Stimulated activated CD4-positive, alpha-beta T cell treated with anti-CD3 and anti-CD28 coated beads, Interleukin-12 subunit alpha, Interleukin-12 subunit beta, amount 100 ng/mL, for 4 hours (primary cell): ENCODE measurements around the gene GOLGA6L4.
"Not testable (repeated sequence)": the region's sequence is repeated elsewhere in the genome, so short reads cannot be mapped to it uniquely, and the experiment has no call there.

Source experiments
- DNase-seq: peaks from one replicate; pipeline ENCODE4 v3.0.0-alpha.2; 2020

The GOLGA6L4 gene

GRCh38 chr15:84235573-84235972, at the start of gene GOLGA6L4:
Gene GOLGA6L4 (plus strand): TSS chr15:84235773. CDS start chr15:84235835, 62 bp downstream.
- not testable (repeated sequence) for DNase-seq

GRCh38 chr15:84192982-84193381, 42.6 kb upstream of the GOLGA6L4 start:
- not testable (repeated sequence) for DNase-seq

- DNase-seq, result not testable (repeated sequence)
These were observed 40.0 kb upstream of the GOLGA6L4 start for GRCh38 chr15:84195603-84196002.

- not testable (repeated sequence) for DNase-seq
These were observed 38.9 kb upstream of the GOLGA6L4 start for GRCh38 chr15:84196530-84197188.

- DNase-seq, result not testable (repeated sequence)
These were observed 35.7 kb upstream of the GOLGA6L4 start for GRCh38 chr15:84199865-84200264.

GRCh38 chr15:84246441-84246840, 10.9 kb downstream of the GOLGA6L4 start:
- not testable (repeated sequence) for DNase-seq
